ENCODE data around the gene EEFSEC. TPM values are rescaled to one million over a fixed set of nuclear protein-coding genes. Genes with fewer than 3 reads are reported as not detected.

The EEFSEC gene
- total RNA-seq, 1 donor from 2014 or later: 23.4 TPM

DNA sequence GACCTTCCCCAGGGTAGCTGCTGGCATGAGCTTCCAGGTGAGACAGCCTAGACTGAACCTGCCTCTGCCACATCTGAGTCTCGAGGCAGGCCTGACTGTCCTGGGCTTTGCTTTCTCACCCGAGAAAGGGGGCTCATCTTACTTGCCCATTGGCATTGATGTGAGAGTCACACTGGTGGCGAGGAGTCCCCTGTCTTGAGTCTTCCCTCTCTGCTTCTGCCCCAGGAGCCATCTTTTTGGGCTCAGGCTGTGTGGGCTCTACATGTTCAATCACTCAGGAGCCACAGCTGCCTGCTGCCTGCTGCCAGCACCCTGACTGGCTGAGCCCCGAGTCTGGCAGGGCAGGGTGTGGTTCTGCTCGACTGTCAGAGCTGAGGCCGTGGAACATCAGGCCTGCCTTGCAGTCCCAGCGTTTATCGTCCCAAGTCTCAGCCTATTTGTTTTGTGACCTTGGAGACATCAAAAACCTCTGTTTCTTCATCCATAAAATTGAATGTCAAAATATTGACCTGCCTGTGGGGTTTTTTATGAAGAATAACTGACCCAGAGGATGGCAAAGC lies 180.9 kb downstream of the EEFSEC start:
- peaks cover 21% of the 10 kb centered on the region for H3K27me3 Mint-ChIP-seq (ENCODE audit: low read depth)
- DNase-seq (ENCODE audit: low read depth, low spot score): no peak
- no peak overlapping the region for H3K27ac Mint-ChIP-seq (ENCODE audit: unreplicated experiment)
- H3K4me1 Mint-ChIP-seq: peaks cover 37% of the 10 kb centered on the region
- H3K9me3 Mint-ChIP-seq: no peaks in the 10 kb centered on the region
- H3K4me3 Mint-ChIP-seq: no peak overlapping the region
- TF ChIP-seq, protein P1, sequence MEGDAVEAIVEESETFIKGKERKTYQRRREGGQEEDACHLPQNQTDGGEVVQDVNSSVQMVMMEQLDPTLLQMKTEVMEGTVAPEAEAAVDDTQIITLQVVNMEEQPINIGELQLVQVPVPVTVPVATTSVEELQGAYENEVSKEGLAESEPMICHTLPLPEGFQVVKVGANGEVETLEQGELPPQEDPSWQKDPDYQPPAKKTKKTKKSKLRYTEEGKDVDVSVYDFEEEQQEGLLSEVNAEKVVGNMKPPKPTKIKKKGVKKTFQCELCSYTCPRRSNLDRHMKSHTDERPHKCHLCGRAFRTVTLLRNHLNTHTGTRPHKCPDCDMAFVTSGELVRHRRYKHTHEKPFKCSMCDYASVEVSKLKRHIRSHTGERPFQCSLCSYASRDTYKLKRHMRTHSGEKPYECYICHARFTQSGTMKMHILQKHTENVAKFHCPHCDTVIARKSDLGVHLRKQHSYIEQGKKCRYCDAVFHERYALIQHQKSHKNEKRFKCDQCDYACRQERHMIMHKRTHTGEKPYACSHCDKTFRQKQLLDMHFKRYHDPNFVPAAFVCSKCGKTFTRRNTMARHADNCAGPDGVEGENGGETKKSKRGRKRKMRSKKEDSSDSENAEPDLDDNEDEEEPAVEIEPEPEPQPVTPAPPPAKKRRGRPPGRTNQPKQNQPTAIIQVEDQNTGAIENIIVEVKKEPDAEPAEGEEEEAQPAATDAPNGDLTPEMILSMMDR (conservative IDR thresholded peaks at IDR 0.05): no peak
- no peaks in the 10 kb centered on the region for H3K36me3 Mint-ChIP-seq (ENCODE audit: low read depth)

DNA sequence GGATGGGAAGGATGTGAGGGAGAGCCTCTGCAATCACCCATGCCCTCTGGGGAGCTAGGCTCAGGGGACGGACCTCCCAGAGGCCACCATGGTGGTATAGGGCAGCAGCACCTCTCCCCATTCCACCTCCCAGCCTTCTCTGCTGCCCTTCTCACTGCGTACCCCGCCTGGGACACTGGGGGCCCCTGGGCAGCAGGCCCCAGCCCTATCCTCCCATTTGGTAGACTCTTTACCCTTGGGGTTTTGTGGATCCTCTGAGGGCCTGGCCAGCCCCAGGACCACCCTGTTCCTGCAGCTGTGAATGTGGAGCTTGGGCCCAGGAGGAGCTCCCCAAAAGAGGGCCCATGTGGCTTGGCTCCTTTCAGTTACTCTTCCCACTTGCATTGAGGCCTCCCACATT lies 181.5 kb downstream of the EEFSEC start:
- Mint-ChIP-seq H3K36me3 (ENCODE audit: low read depth) (no peaks in the 10 kb centered on the region), H3K27me3 (ENCODE audit: low read depth) (peaks cover 21% of the 10 kb centered on the region), H3K4me1 (peaks cover 43% of the 10 kb centered on the region), H3K27ac (ENCODE audit: unreplicated experiment) (no peak overlapping the region), H3K9me3 (no peaks in the 10 kb centered on the region), H3K4me3 (no peak overlapping the region)
- no peak for DNase-seq (ENCODE audit: low read depth, low spot score)
- TF ChIP-seq, protein P1 (conservative IDR thresholded peaks at IDR 0.05): no peak

DNA sequence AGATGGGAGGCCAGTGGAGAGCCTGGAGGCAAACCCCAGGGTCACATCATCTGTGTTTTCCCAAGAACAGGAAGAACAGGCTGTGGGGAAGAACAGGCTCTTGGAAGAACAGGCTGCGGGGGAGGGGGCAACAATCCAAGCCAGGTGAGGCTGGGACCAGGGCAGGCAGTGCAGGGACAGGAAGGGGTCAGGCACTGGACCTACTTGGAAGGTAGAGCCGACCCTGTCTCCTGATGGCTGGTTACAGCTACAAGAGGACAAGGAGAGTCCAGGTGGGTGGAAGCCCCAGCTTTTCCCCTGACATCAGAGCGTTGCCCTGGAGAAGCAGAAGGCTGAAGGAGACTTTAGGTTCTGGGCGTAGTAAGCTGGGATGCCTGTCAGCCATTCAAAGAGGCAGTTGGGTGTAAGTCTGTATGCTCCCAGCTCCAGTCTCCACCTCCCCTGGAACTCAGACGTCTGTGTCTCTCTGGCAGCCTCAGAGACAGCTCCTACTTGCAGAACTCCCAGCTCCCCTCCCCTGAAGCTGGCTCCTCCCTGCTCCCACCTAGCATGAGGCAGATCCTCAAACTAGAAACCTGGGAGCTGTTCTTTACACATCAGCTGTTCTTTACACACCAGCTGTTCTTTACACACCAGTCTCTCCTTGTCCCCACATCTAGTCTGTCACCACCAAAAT lies 182.5 kb downstream of the EEFSEC start:
- TF ChIP-seq, protein P1 (conservative IDR thresholded peaks at IDR 0.05): no peak
- peaks cover 21% of the 10 kb centered on the region for H3K27me3 Mint-ChIP-seq (ENCODE audit: low read depth)
- H3K27ac Mint-ChIP-seq (ENCODE audit: unreplicated experiment): no peak overlapping the region
- peaks cover 53% of the 10 kb centered on the region for H3K4me1 Mint-ChIP-seq
- peaks cover 3% of the 10 kb centered on the region for H3K36me3 Mint-ChIP-seq (ENCODE audit: low read depth)
- no peak for DNase-seq (ENCODE audit: low read depth, low spot score)
- H3K9me3 Mint-ChIP-seq: no peaks in the 10 kb centered on the region
- peak overlapping the region; percentile 26 for H3K4me3 Mint-ChIP-seq

DNA sequence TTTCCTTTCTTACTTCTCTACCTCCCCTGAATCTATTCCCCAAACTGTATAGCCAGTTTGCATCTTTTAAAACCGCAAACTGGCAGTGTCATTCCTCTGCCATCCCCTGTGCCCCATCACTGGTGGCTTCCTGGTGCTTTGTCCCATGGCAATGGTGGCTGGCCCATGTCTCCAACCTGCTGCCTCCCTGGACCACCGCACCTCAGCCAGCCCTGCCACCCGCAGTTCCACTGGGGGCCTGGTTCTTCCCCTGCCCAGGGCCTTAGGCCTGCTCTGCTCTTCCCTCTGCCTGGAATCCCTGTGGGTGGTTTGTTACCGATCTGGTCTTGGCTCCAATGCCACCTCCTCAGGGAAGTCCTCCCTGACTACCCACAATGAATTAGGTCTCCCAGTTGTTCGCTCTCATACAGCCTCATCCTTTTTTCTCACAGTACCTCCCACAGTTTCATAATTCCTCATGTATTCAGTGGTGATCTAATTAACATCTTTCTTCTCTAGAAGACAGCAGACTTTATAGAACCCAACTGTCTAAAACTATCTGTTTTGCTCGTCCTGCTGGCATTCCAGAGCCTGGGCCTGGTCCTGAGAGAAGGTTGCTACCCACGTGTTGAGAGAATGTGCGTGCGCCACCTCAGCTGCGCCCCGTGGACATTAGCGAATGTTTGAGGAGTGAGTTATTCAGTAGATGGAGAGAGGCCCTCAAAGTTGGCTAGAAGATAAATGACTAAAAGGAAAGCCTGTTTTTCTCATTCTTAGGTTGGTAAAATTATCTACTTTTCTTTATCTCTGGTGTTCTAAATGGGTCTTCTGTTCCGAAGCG lies 183.3 kb downstream of the EEFSEC start:
- H3K36me3 Mint-ChIP-seq (ENCODE audit: low read depth): peaks cover 3% of the 10 kb centered on the region
- H3K27me3 Mint-ChIP-seq (ENCODE audit: low read depth): peaks cover 21% of the 10 kb centered on the region
- H3K4me1 Mint-ChIP-seq: peaks cover 53% of the 10 kb centered on the region
- no peak overlapping the region for H3K27ac Mint-ChIP-seq (ENCODE audit: unreplicated experiment)
- TF ChIP-seq, protein P1 (conservative IDR thresholded peaks at IDR 0.05): no peak
- H3K4me3 Mint-ChIP-seq: peak overlapping the region; percentile 26
- H3K9me3 Mint-ChIP-seq: no peaks in the 10 kb centered on the region
- no peak for DNase-seq (ENCODE audit: low read depth, low spot score)

DNA sequence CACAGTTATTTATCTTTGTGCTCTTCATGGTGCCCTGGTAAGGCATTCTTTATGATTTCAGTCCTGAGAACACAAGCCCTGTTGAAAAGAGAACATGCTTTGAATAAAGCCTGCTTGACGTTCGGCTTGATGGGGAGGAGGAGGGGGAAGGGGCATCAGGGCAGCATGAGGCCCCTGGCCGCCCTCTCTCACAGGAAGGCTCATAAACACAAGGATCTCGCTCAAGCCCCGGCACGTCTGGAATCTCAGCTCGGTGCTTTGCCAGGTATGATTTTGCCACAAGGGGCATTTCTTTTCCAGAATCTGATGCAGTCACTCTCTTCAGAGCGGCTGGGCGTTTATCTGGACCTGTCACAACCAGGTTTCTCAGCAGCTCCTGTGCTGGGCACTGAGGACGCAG lies 184.0 kb downstream of the EEFSEC start:
- Mint-ChIP-seq H3K4me3 (peak overlapping the region; percentile 17), H3K27ac (ENCODE audit: unreplicated experiment) (no peak overlapping the region), H3K4me1 (peaks cover 53% of the 10 kb centered on the region), H3K36me3 (ENCODE audit: low read depth) (peaks cover 3% of the 10 kb centered on the region), H3K9me3 (no peaks in the 10 kb centered on the region), H3K27me3 (ENCODE audit: low read depth) (peaks cover 21% of the 10 kb centered on the region)
- no peak for DNase-seq (ENCODE audit: low read depth, low spot score)
- TF ChIP-seq, protein P1 (conservative IDR thresholded peaks at IDR 0.05): no peak
